Endothelial cell (in vitro differentiated cells): Measurements from ENCODE around the gene CNOT3. TPM values are rescaled to one million over a fixed set of nuclear protein-coding genes. Genes with fewer than 3 reads are reported as not detected.
"Not testable (repeated sequence)": the region's sequence is repeated elsewhere in the genome, so short reads cannot be mapped to it uniquely, and the experiment has no call there.

Experiments used
- DNase-seq: peaks from one replicate; pipeline ENCODE4 v3.0.0; 2021; ENCODE audit warnings: low spot score
- H3K27ac Mint-ChIP-seq: one replicate; pipeline ENCODE4 v1.8.0; 2021; ENCODE audit warnings: mixed read lengths, inconsistent platforms; ENCODE audit not compliant: unreplicated experiment
- H3K27me3 Mint-ChIP-seq: one replicate; pipeline ENCODE4 v1.8.0; 2021; ENCODE audit warnings: mild to moderate bottlenecking, moderate library complexity, mixed read lengths, inconsistent platforms; ENCODE audit not compliant: unreplicated experiment
- H3K36me3 Mint-ChIP-seq: one replicate; pipeline ENCODE4 v1.8.0; 2021; ENCODE audit warnings: mild to moderate bottlenecking, low read depth, mixed read lengths, inconsistent platforms; ENCODE audit not compliant: unreplicated experiment
- H3K4me1 Mint-ChIP-seq: one replicate; pipeline ENCODE4 v1.8.0; 2021; ENCODE audit warnings: mild to moderate bottlenecking, mixed read lengths, inconsistent platforms; ENCODE audit not compliant: unreplicated experiment
- H3K4me3 Mint-ChIP-seq: one replicate; pipeline ENCODE4 v1.8.0; 2021; ENCODE audit warnings: mild to moderate bottlenecking, mixed read lengths, inconsistent platforms; ENCODE audit not compliant: unreplicated experiment
- H3K9me3 Mint-ChIP-seq: one replicate; pipeline ENCODE4 v1.8.0; 2021; ENCODE audit warnings: mixed read lengths, inconsistent platforms; ENCODE audit not compliant: unreplicated experiment
- total RNA-seq: library from RNA; stranded (reverse); fragmentation: NEBNext Ultra II Directional; extraction: Animal tissue kit (Norgen Biotek cat#: 25700); gene quantifications from one replicate; pipeline ENCODE4 v1.2.1, GENCODE V29; 2021; ENCODE audit not compliant: unreplicated experiment
- TF ChIP-seq, protein P1 (sequence below): fragments of 200-600 bp; sonication (generic); IDR thresholded peaks from one replicate; pipeline ENCODE4 v1.5.0; 2021; ENCODE audit warnings: antibody characterized with exemption; ENCODE audit not compliant: unreplicated experiment

Gene CNOT3
- total RNA-seq, 1 donor from 2014 or later: 62.2 TPM

DNA sequence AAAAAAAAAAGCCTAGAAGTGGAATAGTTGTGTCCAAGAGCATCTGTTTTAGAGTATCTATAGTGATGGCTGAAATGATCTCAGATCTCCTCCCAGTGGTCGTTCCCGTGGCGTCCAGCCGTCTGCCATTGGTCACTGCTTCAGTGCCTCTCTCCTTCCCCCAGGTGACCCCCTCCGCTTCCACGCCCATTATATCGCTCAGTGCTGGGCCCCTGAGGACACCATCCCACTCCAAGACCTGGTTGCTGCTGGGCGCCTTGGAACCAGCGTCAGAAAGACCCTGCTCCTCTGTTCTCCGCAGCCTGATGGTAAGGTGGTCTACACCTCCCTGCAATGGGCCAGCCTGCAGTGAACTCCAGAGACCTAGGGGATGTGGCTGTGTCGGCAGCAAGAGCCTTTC is 55.4 kb downstream of the CNOT3 start:
- TF ChIP-seq, protein P1, sequence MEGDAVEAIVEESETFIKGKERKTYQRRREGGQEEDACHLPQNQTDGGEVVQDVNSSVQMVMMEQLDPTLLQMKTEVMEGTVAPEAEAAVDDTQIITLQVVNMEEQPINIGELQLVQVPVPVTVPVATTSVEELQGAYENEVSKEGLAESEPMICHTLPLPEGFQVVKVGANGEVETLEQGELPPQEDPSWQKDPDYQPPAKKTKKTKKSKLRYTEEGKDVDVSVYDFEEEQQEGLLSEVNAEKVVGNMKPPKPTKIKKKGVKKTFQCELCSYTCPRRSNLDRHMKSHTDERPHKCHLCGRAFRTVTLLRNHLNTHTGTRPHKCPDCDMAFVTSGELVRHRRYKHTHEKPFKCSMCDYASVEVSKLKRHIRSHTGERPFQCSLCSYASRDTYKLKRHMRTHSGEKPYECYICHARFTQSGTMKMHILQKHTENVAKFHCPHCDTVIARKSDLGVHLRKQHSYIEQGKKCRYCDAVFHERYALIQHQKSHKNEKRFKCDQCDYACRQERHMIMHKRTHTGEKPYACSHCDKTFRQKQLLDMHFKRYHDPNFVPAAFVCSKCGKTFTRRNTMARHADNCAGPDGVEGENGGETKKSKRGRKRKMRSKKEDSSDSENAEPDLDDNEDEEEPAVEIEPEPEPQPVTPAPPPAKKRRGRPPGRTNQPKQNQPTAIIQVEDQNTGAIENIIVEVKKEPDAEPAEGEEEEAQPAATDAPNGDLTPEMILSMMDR: no peak
- Mint-ChIP-seq H3K27ac (no peak overlapping the region), H3K4me1 (peaks cover 19% of the 10 kb centered on the region), H3K9me3 (no peaks in the 10 kb centered on the region), H3K27me3 (peaks cover 19% of the 10 kb centered on the region), H3K4me3 (no peak overlapping the region), H3K36me3 (peaks cover 29% of the 10 kb centered on the region)
- DNase-seq: no peak

DNA sequence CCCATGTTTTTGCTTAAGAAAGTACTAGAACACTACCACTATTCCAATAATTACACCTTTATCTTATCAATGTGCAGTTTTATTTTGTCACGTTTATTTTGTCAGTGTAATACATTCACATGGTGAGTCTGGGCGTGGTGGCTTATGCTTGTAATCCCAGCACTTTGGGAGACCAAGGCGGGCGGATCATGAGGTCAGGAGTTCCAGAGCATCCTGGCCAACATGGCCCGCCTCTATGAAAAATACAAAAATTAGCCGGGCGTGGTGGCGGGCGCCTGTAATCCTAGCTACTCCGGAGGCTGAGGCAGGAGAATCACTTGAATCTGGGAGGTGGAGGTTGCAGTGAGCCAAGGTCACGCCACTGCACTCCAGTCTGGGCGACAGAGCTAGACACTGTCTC is 56.9 kb downstream of the CNOT3 start:
- DNase-seq, H3K27ac Mint-ChIP-seq, H3K9me3 Mint-ChIP-seq, H3K4me3 Mint-ChIP-seq: not testable (repeated sequence)
- peaks cover 14% of the 10 kb centered on the region for H3K4me1 Mint-ChIP-seq
- peaks cover 20% of the 10 kb centered on the region for H3K27me3 Mint-ChIP-seq
- H3K36me3 Mint-ChIP-seq: peaks cover 29% of the 10 kb centered on the region

DNA sequence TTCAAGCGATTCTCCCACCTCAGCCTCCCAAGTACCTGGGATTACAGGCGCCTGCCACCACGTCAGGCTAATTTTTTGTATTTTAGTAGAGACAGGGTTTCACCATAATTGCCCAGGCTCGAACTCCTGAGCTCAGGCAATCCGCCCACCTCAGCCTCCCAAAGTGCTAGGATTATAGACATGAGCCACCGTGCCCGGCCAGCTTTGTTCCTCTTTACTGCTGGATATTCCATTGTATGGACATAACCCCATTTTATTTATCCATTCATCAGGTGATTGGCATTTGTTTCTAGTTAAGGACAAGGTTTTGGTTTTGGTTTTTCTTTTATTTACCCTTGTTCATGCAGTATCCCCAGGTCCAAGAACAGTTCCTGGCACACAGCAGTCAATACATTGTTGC is 59.0 kb downstream of the CNOT3 start:
- TF ChIP-seq, protein P1: no peak
- Mint-ChIP-seq H3K36me3 (peaks cover 27% of the 10 kb centered on the region), H3K4me3 (no peak overlapping the region), H3K9me3 (no peaks in the 10 kb centered on the region), H3K27ac (no peak overlapping the region), H3K4me1 (peaks cover 18% of the 10 kb centered on the region), H3K27me3 (peaks cover 15% of the 10 kb centered on the region)
- DNase-seq: no peak

DNA sequence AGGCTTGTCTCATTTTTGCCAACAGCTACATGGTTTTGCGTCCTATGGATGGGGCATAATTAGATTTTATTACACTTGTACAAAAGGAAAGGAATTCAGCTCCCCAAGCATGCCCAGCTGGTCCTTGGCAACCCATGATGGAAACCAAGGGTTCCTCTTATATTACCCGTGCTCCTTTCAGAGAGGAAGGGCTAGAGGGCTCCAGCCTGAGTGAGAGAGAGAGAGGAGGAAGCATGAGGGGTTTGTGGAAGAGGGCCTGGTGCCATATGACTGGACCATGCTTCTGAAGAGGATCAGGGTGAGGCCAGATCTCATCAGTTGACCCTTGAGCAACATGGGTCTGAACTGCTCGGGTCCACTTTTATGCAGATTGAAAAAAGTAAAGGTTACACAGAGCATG is 59.6 kb downstream of the CNOT3 start:
- Mint-ChIP-seq H3K4me3 (no peak overlapping the region), H3K9me3 (no peaks in the 10 kb centered on the region), H3K27ac (no peak overlapping the region), H3K36me3 (peaks cover 28% of the 10 kb centered on the region), H3K27me3 (peaks cover 15% of the 10 kb centered on the region), H3K4me1 (peaks cover 18% of the 10 kb centered on the region)
- no peak for DNase-seq
- TF ChIP-seq, protein P1: no peak

DNA sequence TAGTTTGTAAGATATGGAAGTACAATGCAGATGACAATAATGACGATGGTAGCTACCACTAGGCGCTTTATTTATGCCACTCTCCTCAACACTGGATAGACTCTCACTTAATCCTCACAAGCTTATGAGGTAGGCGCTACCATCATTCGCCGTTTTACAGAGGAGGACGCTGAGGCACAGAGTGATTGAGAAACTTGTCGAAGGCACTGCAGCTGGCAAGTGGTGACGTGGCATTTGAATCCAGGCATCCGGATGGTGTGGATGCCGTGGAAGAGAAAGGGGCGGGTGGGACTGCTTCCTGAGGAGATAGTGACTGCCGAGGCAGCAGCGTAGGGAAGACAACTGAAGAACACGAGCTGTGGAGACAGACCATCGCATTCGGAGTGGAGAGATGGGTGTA is 61.8 kb downstream of the CNOT3 start:
- Mint-ChIP-seq H3K27ac (peak overlapping the region; percentile 81), H3K4me1 (peaks cover 26% of the 10 kb centered on the region), H3K36me3 (peaks cover 12% of the 10 kb centered on the region), H3K4me3 (peak overlapping the region; percentile 73), H3K9me3 (no peaks in the 10 kb centered on the region), H3K27me3 (peaks cover 8% of the 10 kb centered on the region)
- DNase-seq: no peak
- TF ChIP-seq, protein P1: no peak
